SU-DHL-6 (cell line): ENCODE measurements around the gene CHMP1B.

Experiments used
- H2AFZ ChIP-seq: fragments of 200-600 bp; sonication (generic); 2 replicates; pipeline ENCODE4 v1.6.1; 2014; ENCODE audit warnings: low read depth, mild to moderate bottlenecking, moderate library complexity, mixed read lengths, antibody characterized with exemption, low read length; ENCODE audit not compliant: severe bottlenecking
- H3F3A ChIP-seq: fragments of 200-600 bp; shearing (Covaris generic); 2 replicates; pipeline ENCODE4 v1.6.0; 2016; ENCODE audit warnings: antibody characterized with exemption, mild to moderate bottlenecking; ENCODE audit not compliant: insufficient read depth
- H3K27ac ChIP-seq: fragments of 200-600 bp; sonication (generic); 2 replicates; pipeline ENCODE4 v1.5.1; 2016; ENCODE audit warnings: low read depth, mild to moderate bottlenecking, low read length, moderate library complexity, mixed read lengths
- H3K27me3 ChIP-seq: fragments of 200-600 bp; sonication (generic), shearing (Covaris generic); 2 replicates; pipeline ENCODE4 v1.6.0; 2014; ENCODE audit warnings: mild to moderate bottlenecking, low read length
- H3K36me3 ChIP-seq: fragments of 200-600 bp; sonication (generic); 2 replicates; pipeline ENCODE4 v1.6.1; 2014; ENCODE audit warnings: mild to moderate bottlenecking, low read length, mixed read lengths
- H3K4me2 ChIP-seq: fragments of 300-600, 200-600 bp; shearing (Covaris generic), sonication (generic); 2 replicates; pipeline ENCODE4 v1.6.0; 2014; ENCODE audit warnings: low read length, low read depth, mild to moderate bottlenecking; ENCODE audit not compliant: poor library complexity, severe bottlenecking
- H3K4me3 ChIP-seq: fragments of 200-600 bp; sonication (generic); 2 replicates; pipeline ENCODE4 v1.5.1; 2014; ENCODE audit warnings: antibody characterized with exemption, low read length, mild to moderate bottlenecking, mixed read lengths; ENCODE audit not compliant: insufficient read depth, poor library complexity, severe bottlenecking
- H3K79me2 ChIP-seq: fragments of 200-600 bp; sonication (generic); 2 replicates; pipeline ENCODE4 v1.6.1; 2014; ENCODE audit warnings: mild to moderate bottlenecking, low read length, moderate library complexity; ENCODE audit not compliant: insufficient read depth
- H3K9ac ChIP-seq: fragments of 200-600 bp; sonication (generic); 2 replicates; pipeline ENCODE4 v1.7.0; 2014; ENCODE audit warnings: mild to moderate bottlenecking, low read length
- H3K9me2 ChIP-seq: fragments of 200-600 bp; sonication (generic); replicated peaks from 2 replicates; pipeline ENCODE4 v1.6.1; 2014; ENCODE audit warnings: low read length; ENCODE audit not compliant: insufficient read depth
- H3K9me3 ChIP-seq: fragments of 200-600 bp; sonication (generic); 2 replicates; pipeline ENCODE4 v1.6.1; 2014; ENCODE audit warnings: low read length, mixed read lengths; ENCODE audit not compliant: insufficient read depth
- H4K20me1 ChIP-seq: fragments of 200-600 bp; sonication (generic); 2 replicates; pipeline ENCODE4 v1.6.1; 2014; ENCODE audit warnings: low read depth, mild to moderate bottlenecking, antibody characterized with exemption, low read length, moderate library complexity, mixed read lengths
- EZH2phosphoT487 ChIP-seq: fragments of 200-600 bp; sonication (generic), shearing (Covaris generic); conservative IDR thresholded peaks from 2 replicates; pipeline ENCODE4 v1.6.1; 2018; ENCODE audit warnings: mild to moderate bottlenecking, antibody characterized with exemption, low read length, moderate library complexity, mixed read lengths
- TF ChIP-seq, protein P1 (sequence below): fragments of 200-600 bp; sonication (generic); IDR thresholded peaks from one replicate; pipeline ENCODE4 v1.5.1; 2017; ENCODE audit warnings: antibody characterized with exemption, mild to moderate bottlenecking, low read length, moderate library complexity; ENCODE audit not compliant: insufficient read depth, poor library complexity, severe bottlenecking

Gene CHMP1B

DNA sequence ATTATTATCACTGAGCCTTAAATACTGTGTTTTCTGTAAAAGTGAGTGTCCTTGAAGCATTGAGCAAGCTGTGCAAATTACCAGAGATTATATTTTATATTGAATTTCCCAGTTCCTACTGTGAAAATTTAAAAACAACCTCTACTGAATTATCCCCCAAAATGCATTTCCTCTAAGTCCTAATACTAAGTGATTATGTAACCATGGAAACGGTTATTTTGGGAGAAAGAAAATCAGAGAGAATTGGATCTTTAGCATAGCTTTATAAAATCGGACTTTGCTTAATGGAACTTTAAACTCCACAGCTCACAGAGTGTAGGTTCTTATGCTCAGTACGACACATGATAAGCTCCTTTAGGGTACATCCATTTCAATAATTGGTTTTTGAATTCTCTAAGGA, 19.3 kb upstream of the CHMP1B start:
- TF ChIP-seq, protein P1, sequence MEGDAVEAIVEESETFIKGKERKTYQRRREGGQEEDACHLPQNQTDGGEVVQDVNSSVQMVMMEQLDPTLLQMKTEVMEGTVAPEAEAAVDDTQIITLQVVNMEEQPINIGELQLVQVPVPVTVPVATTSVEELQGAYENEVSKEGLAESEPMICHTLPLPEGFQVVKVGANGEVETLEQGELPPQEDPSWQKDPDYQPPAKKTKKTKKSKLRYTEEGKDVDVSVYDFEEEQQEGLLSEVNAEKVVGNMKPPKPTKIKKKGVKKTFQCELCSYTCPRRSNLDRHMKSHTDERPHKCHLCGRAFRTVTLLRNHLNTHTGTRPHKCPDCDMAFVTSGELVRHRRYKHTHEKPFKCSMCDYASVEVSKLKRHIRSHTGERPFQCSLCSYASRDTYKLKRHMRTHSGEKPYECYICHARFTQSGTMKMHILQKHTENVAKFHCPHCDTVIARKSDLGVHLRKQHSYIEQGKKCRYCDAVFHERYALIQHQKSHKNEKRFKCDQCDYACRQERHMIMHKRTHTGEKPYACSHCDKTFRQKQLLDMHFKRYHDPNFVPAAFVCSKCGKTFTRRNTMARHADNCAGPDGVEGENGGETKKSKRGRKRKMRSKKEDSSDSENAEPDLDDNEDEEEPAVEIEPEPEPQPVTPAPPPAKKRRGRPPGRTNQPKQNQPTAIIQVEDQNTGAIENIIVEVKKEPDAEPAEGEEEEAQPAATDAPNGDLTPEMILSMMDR: no peak
- TF ChIP-seq EZH2phosphoT487: no peak
- Histone ChIP-seq H3K27ac (no peak overlapping the region), H3K9ac (no peak overlapping the region), H3K9me3 (no peaks in the 10 kb centered on the region), H2AFZ (no peak overlapping the region), H3F3A (no peaks in the 10 kb centered on the region), H3K36me3 (no peaks in the 10 kb centered on the region), H3K79me2 (no peaks in the 10 kb centered on the region), H4K20me1 (no peaks in the 10 kb centered on the region), H3K9me2 (no peaks in the 10 kb centered on the region), H3K27me3 (no peaks in the 10 kb centered on the region), H3K4me2 (no peak overlapping the region), H3K4me3 (no peak overlapping the region)

DNA sequence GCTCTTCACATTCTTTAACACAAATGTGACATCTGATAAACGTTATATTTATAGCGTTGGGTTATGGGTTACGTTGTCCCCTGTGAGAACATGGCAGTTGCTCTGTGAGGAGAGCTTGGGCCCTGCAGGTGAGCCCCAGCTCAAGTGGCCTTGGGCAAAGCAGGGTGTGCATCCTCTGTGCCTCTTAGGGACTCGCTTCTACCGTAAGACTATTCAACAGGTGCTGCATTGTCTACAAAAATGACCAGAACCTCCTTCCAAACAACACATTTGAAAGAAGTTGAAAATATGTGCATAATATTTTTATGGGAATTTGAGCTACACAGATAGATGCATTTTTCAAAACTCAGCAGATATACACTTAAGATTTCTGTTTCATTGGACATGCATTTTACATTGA, 16.4 kb upstream of the CHMP1B start:
- Histone ChIP-seq H3K9me3 (no peaks in the 10 kb centered on the region), H3K4me3 (no peak overlapping the region), H3K27ac (no peak overlapping the region), H3F3A (no peaks in the 10 kb centered on the region), H3K9ac (no peak overlapping the region), H3K27me3 (no peaks in the 10 kb centered on the region), H3K9me2 (no peaks in the 10 kb centered on the region), H4K20me1 (no peaks in the 10 kb centered on the region), H3K79me2 (no peaks in the 10 kb centered on the region), H3K36me3 (no peaks in the 10 kb centered on the region), H2AFZ (no peak overlapping the region), H3K4me2 (no peak overlapping the region)
- no peak for TF ChIP-seq EZH2phosphoT487
- TF ChIP-seq, protein P1: no peak

DNA sequence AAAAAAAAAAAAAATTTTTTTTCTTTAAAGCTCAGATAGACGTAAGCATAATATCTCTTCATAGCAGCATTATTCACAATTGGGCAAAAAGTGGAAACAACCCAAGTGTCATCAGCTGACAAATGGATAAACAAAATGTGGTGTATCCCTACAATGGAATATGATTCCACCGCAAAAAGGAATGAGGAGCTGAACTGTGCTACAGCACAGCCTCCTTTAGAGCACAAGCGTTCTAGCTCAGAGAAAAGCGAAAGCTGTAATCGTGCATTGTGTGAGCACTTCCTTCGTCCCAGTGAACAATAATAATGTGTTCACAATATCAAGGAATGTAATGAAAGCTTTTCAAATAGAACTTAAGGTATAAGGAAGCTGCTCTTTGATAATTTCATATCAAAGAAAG, 11.7 kb upstream of the CHMP1B start:
- H3K9ac ChIP-seq: no peak overlapping the region
- H3K36me3 ChIP-seq: no peaks in the 10 kb centered on the region
- no peaks in the 10 kb centered on the region for H3K27me3 ChIP-seq
- no peak overlapping the region for H2AFZ ChIP-seq
- no peaks in the 10 kb centered on the region for H3K9me2 ChIP-seq
- no peaks in the 10 kb centered on the region for H3K79me2 ChIP-seq
- H3K4me3 ChIP-seq: no peak overlapping the region
- H4K20me1 ChIP-seq: no peaks in the 10 kb centered on the region
- H3F3A ChIP-seq: no peaks in the 10 kb centered on the region
- no peaks in the 10 kb centered on the region for H3K9me3 ChIP-seq
- TF ChIP-seq EZH2phosphoT487: no peak
- TF ChIP-seq, protein P1: no peak
- no peak overlapping the region for H3K4me2 ChIP-seq
- no peak overlapping the region for H3K27ac ChIP-seq

DNA sequence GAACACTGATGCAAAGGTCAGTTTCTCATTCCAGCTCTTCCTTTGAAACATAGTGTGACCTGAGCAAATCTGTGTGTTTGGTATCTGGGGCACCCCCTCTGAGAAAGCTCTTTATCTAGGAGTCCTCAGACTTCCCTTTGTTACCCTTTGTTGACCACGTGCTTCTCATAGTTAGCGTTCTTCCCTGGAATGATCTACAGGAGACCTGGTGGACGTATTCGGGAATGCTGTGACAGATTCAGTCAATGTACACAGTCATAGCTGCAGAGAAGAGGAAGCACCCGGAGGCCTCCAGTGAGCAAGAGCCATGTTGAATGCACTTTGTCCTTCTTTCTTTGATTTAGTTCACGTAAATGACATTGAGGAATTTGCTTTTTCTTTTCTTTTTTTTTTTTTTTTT, 10.7 kb upstream of the CHMP1B start:
- Histone ChIP-seq H4K20me1 (no peaks in the 10 kb centered on the region), H3K9me2 (no peaks in the 10 kb centered on the region), H3K79me2 (no peaks in the 10 kb centered on the region), H3K9ac (no peak overlapping the region), H3K36me3 (no peaks in the 10 kb centered on the region), H3K4me3 (no peak overlapping the region), H3K27me3 (no peaks in the 10 kb centered on the region), H3K4me2 (no peak overlapping the region), H2AFZ (no peak overlapping the region), H3K27ac (no peak overlapping the region), H3F3A (no peaks in the 10 kb centered on the region), H3K9me3 (no peaks in the 10 kb centered on the region)
- TF ChIP-seq EZH2phosphoT487: no peak
- TF ChIP-seq, protein P1: no peak
